Cardiac fibroblast (primary cell): Measurements from ENCODE around the gene LYPD6B.
A peak's percentile ranks its signal among the peaks of the same experiment; 100 is the strongest.

Experiments
- DNase-seq, 2 donors: peaks; one replicate each; pipeline versions ENCODE4 v3.0.0 to v3.0.0-alpha.2; 2010; ENCODE audit warnings: low read depth in 2 of 2
- H3K4me3 ChIP-seq, 2 donors: replicated peaks in 1 of 2; 1 replicate in 1 of 2; 2 replicates in 1 of 2; pipeline ENCODE4 v1.5.1; 2011; ENCODE audit warnings: low read depth in 2 of 2, low read length in 2 of 2, mild to moderate bottlenecking in 2 of 2, moderate library complexity in 1 of 2
- TF ChIP-seq, protein P1 (sequence below): IDR thresholded peaks from one replicate; pipeline ENCODE4 v1.5.1; 2011; ENCODE audit warnings: low read depth, mild to moderate bottlenecking, low read length, inconsistent platforms

Gene LYPD6B

GRCh38 chr2:149077861-149078260 is 39.4 kb downstream of the LYPD6B start:
- H3K4me3 ChIP-seq: no peak overlapping the region
- DNase-seq: no peak
- TF ChIP-seq, protein P1, sequence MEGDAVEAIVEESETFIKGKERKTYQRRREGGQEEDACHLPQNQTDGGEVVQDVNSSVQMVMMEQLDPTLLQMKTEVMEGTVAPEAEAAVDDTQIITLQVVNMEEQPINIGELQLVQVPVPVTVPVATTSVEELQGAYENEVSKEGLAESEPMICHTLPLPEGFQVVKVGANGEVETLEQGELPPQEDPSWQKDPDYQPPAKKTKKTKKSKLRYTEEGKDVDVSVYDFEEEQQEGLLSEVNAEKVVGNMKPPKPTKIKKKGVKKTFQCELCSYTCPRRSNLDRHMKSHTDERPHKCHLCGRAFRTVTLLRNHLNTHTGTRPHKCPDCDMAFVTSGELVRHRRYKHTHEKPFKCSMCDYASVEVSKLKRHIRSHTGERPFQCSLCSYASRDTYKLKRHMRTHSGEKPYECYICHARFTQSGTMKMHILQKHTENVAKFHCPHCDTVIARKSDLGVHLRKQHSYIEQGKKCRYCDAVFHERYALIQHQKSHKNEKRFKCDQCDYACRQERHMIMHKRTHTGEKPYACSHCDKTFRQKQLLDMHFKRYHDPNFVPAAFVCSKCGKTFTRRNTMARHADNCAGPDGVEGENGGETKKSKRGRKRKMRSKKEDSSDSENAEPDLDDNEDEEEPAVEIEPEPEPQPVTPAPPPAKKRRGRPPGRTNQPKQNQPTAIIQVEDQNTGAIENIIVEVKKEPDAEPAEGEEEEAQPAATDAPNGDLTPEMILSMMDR: no peak

DNA sequence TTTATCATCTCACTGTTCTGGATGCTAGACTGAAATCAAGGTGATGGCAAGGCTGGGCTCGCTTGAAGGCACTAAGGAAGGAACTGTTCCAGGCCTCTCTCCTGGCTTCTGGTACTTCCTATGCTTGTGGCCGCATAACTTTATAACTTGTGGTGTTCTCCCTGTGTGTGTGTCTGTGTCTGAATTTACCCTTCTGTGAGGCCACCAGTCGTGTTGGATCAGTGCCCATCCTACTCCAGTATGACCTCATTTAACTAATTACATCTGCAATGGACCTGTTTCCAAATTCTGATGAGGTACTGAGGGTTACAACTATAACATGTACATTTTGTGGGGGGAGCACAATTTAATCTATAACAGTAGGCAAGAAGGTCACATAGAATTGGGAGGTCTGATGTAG is 41.6 kb downstream of the LYPD6B start:
- H3K4me3 ChIP-seq: no peak overlapping the region
- DNase-seq: no peak
- TF ChIP-seq, protein P1: no peak

DNA sequence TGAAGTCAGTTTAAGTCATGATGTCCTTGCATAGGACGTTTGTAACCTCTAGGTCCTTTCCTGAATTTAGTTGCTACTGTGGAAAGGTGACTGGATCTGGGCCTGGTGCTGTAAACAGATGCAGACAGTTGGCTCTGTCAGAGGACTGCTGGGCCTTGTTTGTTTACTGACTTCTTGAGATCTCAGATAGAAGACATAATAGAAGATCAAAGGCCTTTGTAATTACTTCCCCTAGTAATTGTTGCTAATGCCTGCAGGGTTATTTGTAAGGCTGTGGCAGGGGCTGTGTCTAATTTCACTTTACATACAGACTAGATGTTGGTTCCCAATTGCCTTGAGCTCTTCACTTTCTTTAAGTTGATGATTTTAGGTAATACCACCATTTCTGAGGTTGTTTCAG is 42.5 kb downstream of the LYPD6B start:
- no peak overlapping the region for H3K4me3 ChIP-seq
- TF ChIP-seq, protein P1: no peak
- DNase-seq: no peak

- H3K4me3 ChIP-seq: no peak overlapping the region
- TF ChIP-seq, protein P1: no peak
- no peak for DNase-seq
Observed at GRCh38 chr2:149082079-149082478, 43.6 kb downstream of the LYPD6B start.

- DNase-seq: no peak
- H3K4me3 ChIP-seq: no peak overlapping the region
- TF ChIP-seq, protein P1: no peak
Observed at GRCh38 chr2:149082735-149083134, 44.2 kb downstream of the LYPD6B start.

DNA sequence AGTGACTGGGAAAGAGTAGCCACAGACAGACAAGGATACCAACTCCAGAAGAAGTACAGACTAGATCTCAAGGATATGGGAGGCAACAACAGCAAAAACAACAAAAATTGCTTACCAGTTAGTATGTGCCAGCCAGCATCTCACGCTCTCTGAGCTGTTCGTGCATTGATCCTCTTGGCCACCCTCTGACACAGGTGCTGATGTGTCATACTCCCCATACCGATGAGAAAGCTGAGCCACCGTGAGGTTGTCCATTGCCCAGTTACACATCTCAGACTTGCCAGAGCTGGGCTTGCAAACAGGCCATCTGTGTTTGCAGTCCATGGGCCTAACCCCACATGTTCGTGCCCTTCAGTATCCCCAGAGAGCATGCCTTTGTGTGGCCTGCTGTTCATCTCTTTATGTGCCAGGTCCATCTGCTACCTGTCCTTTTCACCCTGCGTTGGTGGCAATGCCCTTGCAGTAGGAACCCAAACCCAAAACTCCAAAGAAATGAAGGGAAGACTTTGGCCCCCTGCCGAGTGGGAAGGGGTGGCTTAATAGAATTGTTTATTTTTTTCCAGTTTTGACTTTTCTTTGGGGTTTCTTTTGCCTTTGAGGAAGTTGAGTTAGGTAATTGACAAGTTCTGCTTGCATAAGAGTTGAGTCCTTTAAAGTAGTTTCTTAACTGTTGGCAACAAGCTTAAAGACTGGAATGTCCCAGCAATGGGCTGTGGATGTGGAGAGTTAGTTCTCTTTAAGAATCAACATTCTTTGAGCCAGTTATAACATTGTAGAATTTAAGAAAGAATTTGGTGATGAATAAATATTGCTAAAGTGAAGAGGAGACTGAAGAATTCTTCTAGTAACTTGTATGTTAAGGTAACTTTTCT is 46.7 kb downstream of the LYPD6B start:
- TF ChIP-seq, protein P1: no peak
- H3K4me3 ChIP-seq: no peak overlapping the region
- DNase-seq: peak in 1 of 2 donors; percentile 43

GRCh38 chr2:149087751-149088150 is 49.3 kb downstream of the LYPD6B start:
- TF ChIP-seq, protein P1: no peak
- H3K4me3 ChIP-seq: no peak overlapping the region
- DNase-seq: no peak
